Left forelimb (tissue), 1 donor: ENCODE measurements around the gene NINL.
"Not testable (repeated sequence)": the region's sequence is repeated elsewhere in the genome, so short reads cannot be mapped to it uniquely, and the experiment has no call there.

ENCODE experiments used
- DNase-seq: peaks from one replicate; pipeline ENCODE4 v3.0.0-alpha.2; 2018; ENCODE audit warnings: low spot score

The NINL gene

DNA sequence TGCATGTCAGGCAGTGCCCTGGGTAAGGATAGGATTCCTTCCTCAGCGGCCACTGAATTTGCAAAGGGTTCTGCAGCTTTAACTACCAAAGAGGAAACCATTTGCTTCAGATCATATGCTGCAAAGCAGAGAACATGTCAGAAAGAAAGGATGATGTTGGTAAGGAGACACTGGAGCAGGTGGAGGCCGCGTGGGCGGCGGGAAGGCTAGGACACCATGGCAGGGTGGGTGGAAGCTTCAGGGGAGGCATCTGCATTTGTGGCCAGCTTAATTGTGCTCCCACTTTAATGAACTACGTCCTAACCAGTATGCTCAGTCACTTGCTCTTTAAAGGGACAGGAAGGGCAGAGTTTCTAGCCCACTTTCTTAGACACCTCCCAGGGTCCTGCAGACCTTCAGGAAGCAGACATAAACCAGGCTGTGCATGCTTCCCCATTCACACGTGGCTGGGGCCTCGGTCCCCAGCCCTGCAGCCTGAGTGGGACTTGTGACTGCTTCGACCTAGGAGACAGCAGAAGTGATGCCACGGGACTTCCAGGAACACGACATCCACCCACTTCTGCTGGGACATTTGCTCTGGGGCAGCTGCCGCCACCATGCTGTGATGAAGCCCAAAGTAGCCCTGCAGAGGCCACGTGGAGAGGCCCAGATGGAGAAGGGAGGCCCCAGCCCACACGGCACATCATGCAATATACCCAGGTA lies 101.7 kb downstream of the NINL start:
- no peak for DNase-seq

DNA sequence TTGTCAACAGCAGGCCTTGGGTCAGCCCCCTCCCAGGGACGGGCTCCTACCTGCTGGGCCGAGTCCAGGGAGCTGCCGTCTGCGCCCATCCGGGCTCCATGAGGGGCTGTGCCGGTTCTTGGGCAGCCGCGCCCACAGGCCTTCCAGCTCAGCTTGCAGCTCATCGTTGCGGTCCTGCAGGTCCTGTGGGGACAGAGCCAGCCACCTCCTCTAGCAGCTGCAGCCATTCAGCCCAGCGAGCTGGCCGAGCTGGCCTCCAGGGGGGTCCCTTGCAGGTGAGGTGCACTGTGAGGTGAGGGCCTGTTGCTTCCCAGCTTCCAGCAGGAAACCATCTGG lies 103.4 kb downstream of the NINL start:
- DNase-seq, result no peak

DNA sequence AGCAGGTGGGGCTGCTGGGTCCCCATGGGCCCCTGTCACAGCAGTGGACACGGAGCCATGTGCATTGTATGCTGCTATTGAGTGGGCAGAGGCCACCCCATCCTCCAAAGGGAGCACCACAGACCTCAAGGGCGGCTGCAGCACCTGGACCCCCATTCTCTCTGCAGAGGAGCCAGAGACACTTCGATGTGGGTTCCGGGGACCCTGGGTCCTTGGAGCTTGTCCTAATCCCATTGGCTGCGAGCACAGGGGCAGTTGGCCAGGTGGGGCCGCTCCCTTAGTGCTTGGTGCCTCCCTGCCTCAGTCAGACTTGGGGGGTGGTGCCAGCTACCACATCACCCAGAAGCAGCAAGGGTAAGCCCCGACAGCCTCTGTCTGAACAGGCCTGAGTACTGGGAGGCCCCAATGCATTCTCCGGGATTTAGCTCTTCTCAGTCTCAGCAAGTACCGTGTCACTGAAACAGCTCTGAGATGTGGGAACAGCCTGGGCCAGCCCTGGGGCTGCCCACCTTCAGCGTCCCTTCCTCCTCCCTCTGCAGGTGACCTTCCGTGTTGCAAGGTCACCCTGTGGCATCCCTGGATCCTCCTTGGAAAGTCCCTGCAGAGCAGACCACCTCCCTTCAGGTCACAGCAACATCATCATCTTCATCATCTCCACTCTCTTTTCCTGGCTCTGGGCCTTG lies 104.0 kb downstream of the NINL start:
- DNase-seq, result no peak

DNA sequence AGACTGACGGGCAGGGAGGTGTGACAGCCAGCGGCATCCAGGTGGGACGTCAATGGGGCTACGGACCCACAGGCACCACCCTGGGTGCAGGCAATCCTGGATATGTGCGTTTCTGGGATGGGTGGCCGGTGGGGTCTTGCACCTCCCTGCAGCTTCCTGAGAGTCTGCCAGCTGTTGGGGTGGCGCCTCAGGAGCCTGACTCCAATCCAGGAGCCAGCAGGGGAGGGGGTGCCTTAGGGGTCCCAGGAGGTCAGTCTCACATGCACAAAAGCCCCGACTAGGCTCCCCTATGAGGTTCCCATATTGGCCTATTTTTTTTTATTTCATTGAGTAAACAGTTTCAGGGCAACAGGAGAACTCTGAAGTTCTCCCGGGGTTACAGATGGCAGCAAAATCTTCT lies 104.5 kb downstream of the NINL start:
- DNase-seq, result no peak

DNA sequence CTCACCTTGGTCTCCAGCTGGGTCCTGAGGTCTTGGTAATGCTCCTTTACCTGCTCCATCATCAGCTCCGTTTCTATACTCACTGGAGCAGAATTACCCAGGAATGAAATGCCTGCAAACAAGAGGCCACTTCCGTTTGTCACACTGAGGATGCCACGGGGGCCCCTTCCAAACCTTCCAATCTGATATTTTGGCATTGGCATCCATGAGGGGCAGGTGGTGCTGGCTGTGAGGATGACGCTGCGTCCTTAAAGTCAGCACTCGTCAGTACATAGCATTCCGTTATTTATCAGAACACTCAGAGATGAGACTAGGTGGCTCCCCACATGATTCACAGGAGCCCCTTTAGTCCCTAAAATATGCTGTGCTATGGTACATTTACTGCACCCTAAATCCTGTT lies 105.2 kb downstream of the NINL start:
- no peak for DNase-seq

DNA sequence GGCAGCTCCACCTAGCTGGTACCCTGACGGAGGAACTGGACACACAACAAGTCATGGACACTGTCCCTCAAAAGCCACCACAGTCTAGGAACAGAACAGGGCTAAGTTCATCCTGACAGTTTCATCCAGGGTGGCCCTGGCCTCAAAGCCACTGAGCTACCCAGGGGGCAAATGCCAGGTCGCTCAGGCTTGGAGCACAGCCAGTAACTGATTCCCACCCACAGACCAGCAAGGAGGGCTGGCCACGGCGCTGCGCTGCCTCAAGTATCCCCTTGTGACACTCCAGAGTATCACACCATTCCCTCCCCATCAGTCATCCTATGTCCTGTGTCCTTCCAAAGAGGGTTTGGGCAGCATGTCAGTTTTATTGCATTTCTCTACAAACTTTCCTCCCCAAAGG lies 105.7 kb downstream of the NINL start:
- no peak for DNase-seq

DNA sequence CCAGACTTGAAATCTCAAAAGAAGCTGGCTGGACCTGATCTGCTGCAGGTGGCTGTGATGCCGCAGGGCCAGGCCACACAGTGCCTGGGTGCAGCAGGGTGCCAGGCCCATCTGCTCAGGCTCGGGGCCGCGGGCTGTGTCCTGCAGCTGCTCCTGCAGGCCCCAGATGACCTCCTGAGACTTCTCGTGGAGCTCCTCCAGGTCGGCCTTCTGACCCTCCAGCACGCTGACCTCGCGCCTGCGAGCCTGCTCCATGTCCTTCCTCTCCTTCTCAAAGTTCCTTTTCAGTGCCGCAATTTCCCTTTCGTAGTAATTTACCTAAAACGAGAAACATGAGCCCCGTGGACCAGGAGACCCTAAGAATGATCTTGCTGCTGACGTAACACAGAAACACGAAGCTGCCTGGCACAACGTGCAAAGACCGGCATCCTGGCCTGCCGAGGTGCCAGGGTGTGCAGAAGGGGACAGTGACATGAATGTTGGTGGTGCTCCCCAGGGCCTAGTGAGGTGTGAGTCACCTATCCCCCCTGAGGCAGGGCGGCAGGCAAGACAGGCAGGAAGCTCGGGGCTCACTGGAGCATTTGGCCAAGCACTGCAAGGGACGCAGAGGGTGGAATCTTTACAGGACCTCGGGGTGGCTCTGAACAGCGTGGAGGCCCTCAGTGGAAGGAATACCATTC lies 106.3 kb downstream of the NINL start:
- DNase-seq, result no peak

DNA sequence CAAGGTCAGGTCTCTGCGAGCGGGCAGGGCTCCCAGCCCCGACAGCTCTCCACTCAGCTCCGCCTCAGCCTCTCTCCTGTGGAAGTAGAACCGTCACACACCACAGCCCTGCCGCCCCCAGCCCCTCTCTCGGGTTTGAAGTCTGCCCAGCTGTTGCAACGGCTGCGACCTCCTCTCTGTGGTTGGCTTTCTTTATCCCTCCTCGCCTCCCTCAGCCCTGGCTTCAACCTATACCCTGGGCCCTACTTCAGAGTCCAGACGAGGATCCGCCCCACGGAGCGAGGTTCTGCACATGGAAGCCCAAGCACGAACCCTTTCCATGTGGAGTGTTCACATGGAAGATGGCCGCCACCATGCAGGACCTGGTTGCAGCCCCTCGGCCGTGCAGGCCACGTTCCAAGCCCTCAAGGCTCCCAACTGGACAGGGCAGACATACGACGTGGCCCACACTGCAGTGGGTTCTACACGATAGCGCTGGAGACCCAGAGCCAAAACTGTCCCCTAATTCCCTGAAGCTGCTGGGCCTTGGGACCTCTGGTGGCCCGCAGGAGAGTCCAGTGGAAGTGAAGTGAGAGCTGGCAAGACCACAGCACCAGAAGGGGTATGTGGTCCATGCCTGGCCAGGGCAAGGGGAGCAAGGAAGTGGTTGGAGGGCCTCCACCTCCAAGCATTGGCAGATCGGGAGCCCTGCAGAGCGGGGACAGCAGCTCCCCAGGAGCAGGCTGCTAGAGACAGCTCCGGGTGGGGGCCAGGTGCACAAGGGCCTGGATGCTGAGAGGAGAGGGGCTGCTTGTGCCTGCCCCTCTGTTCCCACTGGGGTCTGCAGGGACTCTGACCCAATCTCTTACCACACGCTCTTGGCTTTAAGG lies 108.1 kb downstream of the NINL start:
- no peak for DNase-seq

DNA sequence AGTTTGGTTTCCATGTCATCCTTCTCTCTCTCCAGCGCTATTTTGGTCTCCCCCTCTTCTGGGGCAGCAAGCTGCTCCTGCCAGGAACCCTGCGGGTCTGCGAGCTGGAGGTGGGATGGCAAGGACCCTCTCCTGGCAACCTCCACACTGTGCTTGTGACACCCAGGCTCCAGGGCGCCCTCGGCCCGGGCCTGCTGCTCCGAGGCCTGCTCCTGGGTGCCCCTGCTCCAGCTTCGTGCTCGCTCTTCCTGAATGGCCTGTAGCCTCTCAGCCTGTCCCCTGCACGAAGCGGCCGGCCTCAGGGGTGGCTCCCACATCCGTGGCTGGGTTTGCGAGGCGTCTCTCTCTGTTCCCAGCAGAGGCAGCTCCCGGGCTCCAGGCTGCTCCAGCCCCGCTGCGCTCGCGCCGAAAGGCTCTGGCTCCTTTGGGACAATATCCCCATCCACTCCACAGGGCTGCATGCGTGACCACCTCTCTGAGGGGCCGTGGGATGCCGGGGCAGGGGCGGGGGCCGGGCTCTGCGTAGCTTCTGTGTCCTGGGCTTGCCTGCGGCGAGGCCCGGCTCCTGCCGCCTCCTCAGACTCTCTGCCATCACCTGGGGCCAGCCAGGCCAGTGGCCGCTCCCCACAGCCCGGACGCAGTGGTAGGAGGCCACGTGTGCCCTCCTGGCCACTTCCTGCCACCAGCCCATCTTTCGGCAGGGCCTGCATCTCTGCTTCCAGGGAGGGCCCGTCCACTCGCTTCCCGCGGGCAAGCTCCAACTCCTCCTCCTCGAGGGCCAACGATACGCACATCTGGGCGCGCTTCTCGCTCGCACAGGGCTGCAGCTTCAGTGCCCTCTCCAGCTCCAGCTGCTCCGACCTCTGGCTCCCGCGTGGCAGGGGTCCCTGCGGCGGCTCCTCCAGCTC lies 109.0 kb downstream of the NINL start:
- DNase-seq, result no peak

DNA sequence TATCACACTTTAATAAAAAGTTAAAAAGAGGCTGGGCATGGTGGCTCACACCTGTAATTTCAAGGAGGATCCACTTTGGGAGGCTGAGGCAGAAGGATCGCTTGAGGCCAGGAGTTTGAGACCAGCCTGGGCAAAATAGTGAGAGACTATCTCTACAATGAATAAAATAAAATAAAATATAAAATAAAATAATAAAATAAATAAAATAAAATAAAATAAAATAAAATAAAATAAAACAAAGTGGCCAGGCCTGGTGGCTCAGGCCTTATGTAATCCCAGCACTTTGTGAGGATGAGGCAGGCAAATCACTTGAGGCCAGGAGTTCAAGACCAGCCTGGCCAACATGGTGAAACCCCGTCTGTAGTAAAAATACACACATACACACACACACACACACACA lies 112.0 kb downstream of the NINL start:
- DNase-seq, result not testable (repeated sequence)

DNA sequence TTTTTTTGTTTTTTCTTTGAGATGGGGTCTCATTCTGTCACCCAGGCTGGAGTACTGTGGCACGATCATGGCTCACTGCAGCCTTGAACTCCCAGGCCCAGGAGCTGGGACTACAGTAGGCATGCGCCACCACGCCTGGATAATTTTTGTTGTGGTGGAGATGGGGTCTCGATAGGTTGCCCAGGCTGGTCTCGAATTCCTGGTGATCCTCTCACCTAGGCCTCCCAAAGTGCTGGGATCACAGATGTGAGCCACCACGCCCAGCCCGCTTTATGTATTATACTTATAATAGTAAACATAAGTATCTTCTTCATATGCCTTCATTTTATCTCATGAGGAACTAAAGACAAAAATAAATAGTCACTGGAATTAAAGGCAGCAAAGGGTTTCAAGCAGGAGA lies 114.3 kb downstream of the NINL start:
- DNase-seq, result no peak

DNA sequence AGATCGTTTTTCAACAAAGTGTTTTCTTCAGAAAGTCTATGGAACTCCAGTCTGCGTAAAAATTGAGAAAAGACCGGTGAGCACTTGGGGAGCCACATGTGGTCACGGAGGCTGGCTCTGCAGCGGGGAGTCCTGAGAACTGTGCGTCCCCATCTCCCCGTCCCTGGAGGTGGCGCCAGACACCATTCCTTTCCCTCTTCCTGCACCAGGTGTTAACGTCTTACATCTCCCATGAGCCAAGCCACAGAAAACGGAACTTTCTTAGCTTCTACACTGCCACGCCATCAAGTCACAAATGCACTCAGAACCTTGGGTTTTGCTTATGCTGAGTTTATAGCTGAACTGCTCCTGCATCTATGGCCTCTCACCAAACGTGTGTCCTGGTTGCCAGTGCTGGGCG lies 115.3 kb downstream of the NINL start:
- DNase-seq, result no peak

DNA sequence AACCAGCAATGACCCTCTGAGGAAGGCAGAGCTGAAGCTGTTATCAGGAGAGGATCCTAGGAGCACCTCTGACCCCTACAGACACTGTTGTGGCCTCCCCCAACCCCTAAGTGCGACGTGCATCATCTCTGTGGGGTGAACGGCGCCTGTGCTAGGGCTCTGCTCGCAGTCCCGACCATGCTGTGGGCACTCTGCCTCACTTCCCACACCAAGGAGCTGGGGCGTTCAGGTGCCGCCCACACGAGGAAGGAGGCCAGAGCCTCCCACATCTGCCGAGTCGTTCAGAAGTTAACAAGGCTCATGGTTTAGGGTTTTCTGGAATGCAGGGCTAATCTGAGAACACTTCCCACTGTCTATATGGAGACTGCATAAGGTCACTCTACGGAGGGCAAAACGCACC lies 115.8 kb downstream of the NINL start:
- DNase-seq, result no peak

DNA sequence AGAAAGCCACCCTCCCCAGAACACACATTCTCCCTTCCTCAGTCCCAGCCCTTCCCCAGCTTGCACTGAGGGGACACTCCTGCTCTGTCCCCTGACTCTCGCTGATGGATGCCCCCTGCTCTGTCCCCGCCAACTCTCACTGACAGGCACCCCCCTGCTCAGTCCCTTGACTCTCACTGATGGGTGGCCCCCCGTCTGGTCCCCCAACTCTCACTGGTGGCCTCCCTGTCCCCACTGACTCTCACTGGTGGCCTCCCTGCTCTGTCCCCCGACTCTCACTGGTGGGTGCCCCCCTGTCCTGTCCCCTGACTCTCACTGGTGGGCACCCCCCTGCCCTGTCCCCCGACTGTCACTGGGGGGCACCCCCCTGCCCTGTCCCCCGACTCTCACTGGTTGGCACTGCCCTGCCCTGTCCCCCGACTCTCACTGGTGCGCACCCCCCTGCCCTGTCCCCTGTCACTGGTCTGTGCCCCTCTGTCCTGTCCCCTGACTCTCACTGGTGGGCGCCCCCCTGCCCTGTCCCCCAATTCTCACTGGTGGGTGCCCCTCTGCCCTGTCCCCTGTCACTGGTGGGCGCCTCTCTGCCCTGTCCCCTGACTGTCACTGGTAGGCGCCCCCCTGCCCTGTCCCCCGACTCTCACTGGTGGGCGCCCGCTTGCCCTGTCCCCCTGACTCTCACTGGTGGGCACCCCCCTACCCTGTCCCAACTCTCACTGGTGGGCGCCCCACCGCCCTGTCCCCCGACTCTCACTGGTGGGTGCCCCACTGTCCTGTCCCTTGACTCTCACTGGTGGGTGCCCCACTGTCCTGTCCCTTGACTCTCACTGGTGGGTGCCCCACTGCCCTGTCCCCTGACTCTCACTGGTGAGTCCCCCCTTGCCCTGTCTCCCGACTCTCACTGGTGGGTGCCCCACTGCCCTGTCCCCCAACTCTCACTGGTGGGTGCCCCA lies 116.9 kb downstream of the NINL start:
- no peak for DNase-seq

DNA sequence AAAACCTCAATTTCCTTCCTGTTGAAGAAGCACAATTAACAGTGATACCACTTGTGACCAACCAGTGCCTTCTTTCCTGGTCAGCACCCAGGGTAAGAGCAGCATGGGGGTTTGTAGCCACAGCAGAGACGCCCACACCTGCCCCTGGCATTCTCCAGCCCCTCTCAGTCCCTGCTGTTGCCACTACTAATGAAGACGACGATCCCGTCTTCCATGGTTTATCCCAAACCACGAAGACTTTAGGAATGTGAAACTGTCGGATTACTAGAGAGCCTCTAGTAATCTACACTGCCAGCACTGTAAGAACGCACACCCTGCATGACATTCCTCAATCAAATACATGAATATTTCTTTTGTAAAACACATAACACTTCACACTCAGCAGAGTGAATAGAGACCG lies 117.9 kb downstream of the NINL start:
- no peak for DNase-seq

DNA sequence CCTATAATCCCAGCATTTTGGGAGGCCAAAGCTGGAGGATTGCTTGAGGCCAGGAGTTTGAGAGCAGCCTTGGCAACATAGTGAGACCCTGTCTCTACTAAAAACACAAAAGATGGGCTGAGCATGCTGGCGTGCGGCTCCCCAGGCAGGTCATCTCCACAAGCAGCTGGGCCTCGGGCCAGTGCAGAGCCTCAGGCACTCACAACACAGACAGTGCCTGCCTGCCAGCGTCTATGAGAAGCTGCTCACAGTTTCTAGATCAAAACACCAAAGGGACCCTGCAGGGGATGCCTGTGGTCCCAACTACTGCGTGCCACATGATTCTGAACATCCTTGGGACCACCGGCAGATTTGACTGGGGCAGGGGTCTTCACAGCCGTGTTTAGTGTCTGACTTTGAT lies 118.5 kb downstream of the NINL start:
- no peak for DNase-seq

DNA sequence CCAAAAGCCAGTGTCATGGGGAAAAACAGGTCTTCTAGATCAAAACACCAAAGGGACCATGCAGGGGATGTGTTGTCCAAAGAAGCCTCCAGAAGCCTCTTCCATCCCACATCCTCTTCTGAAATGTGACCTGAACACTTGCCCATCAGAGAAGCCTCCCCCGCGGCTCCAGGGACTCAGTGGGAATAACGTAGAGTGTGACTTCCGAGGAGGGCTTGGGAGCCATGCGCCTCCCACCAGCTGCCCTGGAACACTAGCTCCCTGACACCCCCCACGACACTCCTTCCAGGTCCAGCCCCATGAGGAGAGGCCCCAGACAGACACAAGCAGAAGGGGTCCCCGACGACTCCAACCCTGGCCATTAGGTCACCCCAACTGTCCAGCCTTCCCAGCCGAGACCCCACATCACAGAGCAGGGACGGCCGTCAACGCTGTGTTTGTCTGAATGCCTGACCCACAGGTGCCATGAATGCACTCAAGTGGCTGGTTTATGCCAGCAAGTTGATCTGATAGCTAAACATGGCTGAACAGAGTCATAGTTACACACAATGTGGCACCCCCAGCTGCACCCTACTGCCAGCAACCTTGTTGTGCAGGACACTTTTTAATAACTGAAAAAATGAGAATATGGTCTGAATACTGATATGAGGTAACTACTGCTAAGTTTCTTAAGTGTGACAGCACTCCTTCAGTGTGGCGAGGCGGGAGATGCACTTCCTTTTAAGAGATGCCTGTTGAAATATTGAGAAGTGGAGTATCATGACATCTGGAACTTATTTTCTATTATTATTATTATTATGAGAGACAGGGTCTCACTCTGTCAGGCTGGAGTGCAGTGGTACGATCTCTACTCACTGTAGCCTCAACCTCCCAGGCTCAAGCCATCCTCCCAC lies 119.8 kb downstream of the NINL start:
- DNase-seq, result no peak

DNA sequence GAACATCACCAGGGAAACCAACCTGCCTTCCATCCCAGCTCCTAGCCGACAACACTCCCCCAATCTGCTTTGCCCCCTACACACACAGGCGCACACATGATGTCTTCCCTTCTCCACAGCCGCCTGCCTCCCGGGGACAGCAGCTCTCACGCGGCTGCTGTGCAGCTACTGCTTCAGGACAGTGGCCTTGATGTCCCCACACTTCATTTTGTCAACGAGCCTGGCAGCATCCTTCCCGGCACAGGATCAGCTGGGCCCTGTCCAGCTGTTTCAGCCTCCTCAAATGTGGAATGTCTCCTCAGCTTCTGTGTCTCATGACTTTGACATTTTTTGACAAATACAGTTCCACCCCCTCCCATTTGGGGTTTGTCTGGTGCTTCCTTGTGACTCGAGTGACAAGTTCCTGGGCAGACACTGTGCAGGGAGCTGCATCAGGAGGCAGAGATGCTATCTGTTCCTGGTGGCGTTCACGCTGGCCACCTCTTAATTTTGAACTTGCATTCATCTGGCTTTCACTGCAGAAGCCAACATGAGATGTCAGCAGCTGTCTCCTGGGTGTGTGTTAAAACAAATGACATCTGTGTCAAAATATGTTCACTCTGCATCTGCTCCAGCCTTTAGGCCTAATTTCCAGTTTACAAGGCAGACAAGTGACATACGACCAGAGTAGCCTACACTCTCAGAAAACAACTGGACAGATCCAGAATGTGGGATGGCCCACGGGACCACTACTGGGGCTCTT lies 120.7 kb downstream of the NINL start:
- DNase-seq, result no peak
